ENCODE results near the gene MRPL10.

MRPL10 gene

GRCh38 chr17:47857551-47858455 lies 26.5 kb upstream of the MRPL10 start:
- DNase-seq: peak; percentile 26 to 40

GRCh38 chr17:47856830-47857229 lies 25.5 kb upstream of the MRPL10 start:
- DNase-seq: no peak

GRCh38 chr17:47855737-47856136 lies 24.4 kb upstream of the MRPL10 start:
- DNase-seq: no peak

- no peak for DNase-seq
These were observed 22.3 kb upstream of the MRPL10 start for GRCh38 chr17:47853616-47854015.

GRCh38 chr17:47852113-47852949 lies 21.0 kb upstream of the MRPL10 start:
- peak; percentile 21 to 53 for DNase-seq

- DNase-seq: no peak
These were observed 20.4 kb upstream of the MRPL10 start for GRCh38 chr17:47851764-47852112.

GRCh38 chr17:47850692-47851573 lies 19.6 kb upstream of the MRPL10 start, which contains the start of gene SP6:
Gene SP6 (minus strand): TSS chr17:47851163. CDS start chr17:47848429, 2,734 bp downstream.
- DNase-seq: no peak

GRCh38 chr17:47850373-47850691 lies 19.0 kb upstream of the MRPL10 start:
- no peak for DNase-seq

- DNase-seq: no peak
These were observed 16.8 kb upstream of the MRPL10 start for GRCh38 chr17:47848198-47848513.

- no peak for DNase-seq
These were observed 16.2 kb upstream of the MRPL10 start for GRCh38 chr17:47847341-47848197.

GRCh38 chr17:47846716-47847340 lies 15.5 kb upstream of the MRPL10 start:
- DNase-seq: no peak

GRCh38 chr17:47845716-47846075 lies 14.4 kb upstream of the MRPL10 start:
- DNase-seq: no peak

- DNase-seq: peak in 1 of 2 donors; percentile 30
These were observed 13.7 kb upstream of the MRPL10 start for GRCh38 chr17:47844814-47845715.

GRCh38 chr17:47844227-47844626 lies 12.9 kb upstream of the MRPL10 start:
- no peak for DNase-seq

GRCh38 chr17:47843391-47843730 lies 12.0 kb upstream of the MRPL10 start:
- DNase-seq: no peak

GRCh38 chr17:47841488-47842291 lies 10.3 kb upstream of the MRPL10 start:
- DNase-seq: no peak

GRCh38 chr17:47840742-47841487 lies 9.6 kb upstream of the MRPL10 start, which contains the start of gene SCRN2:
Gene SCRN2 (minus strand): TSS chr17:47841273. CDS start chr17:47840843, 430 bp downstream.
- peak; percentile 72 to 94 for DNase-seq

GRCh38 chr17:47840001-47840741 lies 8.8 kb upstream of the MRPL10 start:
- DNase-seq: no peak
